Erythroblast (primary cell): Measurements from ENCODE around the gene DCLRE1B.

Experiments used
- GATA1 ChIP-seq: IDR thresholded peaks from 2 replicates; pipeline ENCODE4 v1.6.1; 2011; ENCODE audit warnings: low read depth, mild to moderate bottlenecking, control low read depth, low read length, moderate library complexity
- POLR2A ChIP-seq: IDR thresholded peaks from 2 replicates; pipeline ENCODE4 v1.6.1; 2011; ENCODE audit warnings: mild to moderate bottlenecking, low read length

GRCh38 chr1:113963281-113963906, 58.3 kb downstream of the DCLRE1B start:
- TF ChIP-seq POLR2A, result no peak
- no peak for TF ChIP-seq GATA1
